ENCODE results near the gene MMP25. TPM values are rescaled to one million over a fixed set of nuclear protein-coding genes. Genes with fewer than 3 reads are reported as not detected.

MMP25 gene
- total RNA-seq, 1 donor from 2014 or later: 0.16 TPM

GRCh38 chr16:3003582-3004270, 42.6 kb upstream of the MMP25 start:
- Mint-ChIP-seq H3K9me3 (no peaks in the 10 kb centered on the region), H3K4me3 (peak overlapping the region; percentile 61), H3K4me1 (peaks cover 31% of the 10 kb centered on the region), H3K27ac (no peak overlapping the region), H3K27me3 (ENCODE audit: low read depth) (peaks cover 43% of the 10 kb centered on the region), H3K36me3 (no peaks in the 10 kb centered on the region)
- peak; percentile 93 to 94 for DNase-seq (ENCODE audit: low spot score in 2 of 2, unreplicated experiment in 2 of 2)
- TF ChIP-seq CTCF (IDR thresholded peaks at IDR 0.05; ENCODE audit: unreplicated experiment): peak; percentile 37

- H3K27me3 Mint-ChIP-seq (ENCODE audit: low read depth): peaks cover 46% of the 10 kb centered on the region
- H3K4me1 Mint-ChIP-seq: peaks cover 36% of the 10 kb centered on the region
- no peak overlapping the region for H3K27ac Mint-ChIP-seq
- no peaks in the 10 kb centered on the region for H3K36me3 Mint-ChIP-seq
- no peaks in the 10 kb centered on the region for H3K9me3 Mint-ChIP-seq
- no peak for DNase-seq (ENCODE audit: low spot score in 2 of 2, unreplicated experiment in 2 of 2)
- H3K4me3 Mint-ChIP-seq: no peak overlapping the region
- TF ChIP-seq CTCF (IDR thresholded peaks at IDR 0.05; ENCODE audit: unreplicated experiment): no peak
These were observed 42.0 kb upstream of the MMP25 start for GRCh38 chr16:3004319-3004718.

GRCh38 chr16:3004781-3005284, 41.5 kb upstream of the MMP25 start:
- Mint-ChIP-seq H3K4me3 (peak overlapping the region; percentile 72), H3K27ac (peak overlapping the region; percentile 92), H3K4me1 (peaks cover 41% of the 10 kb centered on the region), H3K36me3 (no peaks in the 10 kb centered on the region), H3K9me3 (no peaks in the 10 kb centered on the region), H3K27me3 (ENCODE audit: low read depth) (peaks cover 49% of the 10 kb centered on the region)
- TF ChIP-seq CTCF (IDR thresholded peaks at IDR 0.05; ENCODE audit: unreplicated experiment): no peak
- DNase-seq (ENCODE audit: low spot score in 2 of 2, unreplicated experiment in 2 of 2): no peak

- peak overlapping the region; percentile 94 for H3K27ac Mint-ChIP-seq
- peaks cover 53% of the 10 kb centered on the region for H3K4me1 Mint-ChIP-seq
- H3K9me3 Mint-ChIP-seq: no peaks in the 10 kb centered on the region
- H3K27me3 Mint-ChIP-seq (ENCODE audit: low read depth): peaks cover 54% of the 10 kb centered on the region
- H3K4me3 Mint-ChIP-seq: peak overlapping the region; percentile 31
- H3K36me3 Mint-ChIP-seq: no peaks in the 10 kb centered on the region
- no peak for TF ChIP-seq CTCF (IDR thresholded peaks at IDR 0.05; ENCODE audit: unreplicated experiment)
- DNase-seq (ENCODE audit: low spot score in 2 of 2, unreplicated experiment in 2 of 2): no peak
These were observed 39.1 kb upstream of the MMP25 start for GRCh38 chr16:3007059-3007956.

- no peak for TF ChIP-seq CTCF (IDR thresholded peaks at IDR 0.05; ENCODE audit: unreplicated experiment)
- H3K4me1 Mint-ChIP-seq: peaks cover 61% of the 10 kb centered on the region
- peak overlapping the region; percentile 94 for H3K27ac Mint-ChIP-seq
- H3K27me3 Mint-ChIP-seq (ENCODE audit: low read depth): peaks cover 58% of the 10 kb centered on the region
- DNase-seq (ENCODE audit: low spot score in 2 of 2, unreplicated experiment in 2 of 2): no peak
- H3K9me3 Mint-ChIP-seq: no peaks in the 10 kb centered on the region
- H3K4me3 Mint-ChIP-seq: peak overlapping the region; percentile 10
- no peaks in the 10 kb centered on the region for H3K36me3 Mint-ChIP-seq
These were observed 38.2 kb upstream of the MMP25 start for GRCh38 chr16:3007957-3008689.
